HG03460 (cell line): Measurements from ENCODE around the gene KRT13.

Source experiments
- ATAC-seq: cut with Tn5 transposase; IDR thresholded peaks from one replicate; pipeline ENCODE4 v1.9.1; 2021; ENCODE audit not compliant: unreplicated experiment

KRT13 gene

DNA sequence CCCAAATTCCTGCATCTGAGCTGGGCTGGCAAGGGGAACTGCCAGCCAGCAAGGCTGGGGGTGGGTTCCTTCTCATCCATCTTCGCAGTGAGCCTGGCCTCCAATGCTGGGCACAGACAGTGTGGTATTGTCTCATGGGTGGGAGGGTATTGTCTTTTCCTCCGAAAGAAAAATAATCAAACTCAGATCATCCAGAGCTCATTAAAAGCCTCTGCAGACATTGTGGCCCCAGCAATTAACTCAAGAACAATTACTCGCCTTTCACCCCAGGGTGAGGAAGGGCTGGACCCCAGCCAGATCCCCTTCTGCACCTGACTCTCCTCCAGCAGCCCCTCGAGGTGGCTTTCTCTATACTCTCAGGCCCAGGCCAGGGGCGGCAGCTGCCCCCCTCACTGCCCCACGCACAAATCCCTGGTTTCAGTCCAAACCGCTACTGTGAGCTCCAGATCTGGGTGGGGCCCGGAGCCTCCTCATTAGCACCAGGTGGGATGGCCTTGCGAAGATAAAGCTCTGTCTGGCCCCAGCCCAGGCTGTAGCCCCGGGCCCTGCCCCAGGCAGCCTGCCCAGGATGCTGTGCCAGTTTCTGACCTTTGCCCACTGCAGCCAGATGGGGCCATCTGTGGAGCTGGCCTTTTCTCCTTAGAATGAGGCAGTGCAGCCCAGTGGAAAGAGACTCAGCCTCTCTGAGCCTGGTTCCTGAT lies 15.6 kb upstream of the KRT13 start:
- no peak for ATAC-seq

DNA sequence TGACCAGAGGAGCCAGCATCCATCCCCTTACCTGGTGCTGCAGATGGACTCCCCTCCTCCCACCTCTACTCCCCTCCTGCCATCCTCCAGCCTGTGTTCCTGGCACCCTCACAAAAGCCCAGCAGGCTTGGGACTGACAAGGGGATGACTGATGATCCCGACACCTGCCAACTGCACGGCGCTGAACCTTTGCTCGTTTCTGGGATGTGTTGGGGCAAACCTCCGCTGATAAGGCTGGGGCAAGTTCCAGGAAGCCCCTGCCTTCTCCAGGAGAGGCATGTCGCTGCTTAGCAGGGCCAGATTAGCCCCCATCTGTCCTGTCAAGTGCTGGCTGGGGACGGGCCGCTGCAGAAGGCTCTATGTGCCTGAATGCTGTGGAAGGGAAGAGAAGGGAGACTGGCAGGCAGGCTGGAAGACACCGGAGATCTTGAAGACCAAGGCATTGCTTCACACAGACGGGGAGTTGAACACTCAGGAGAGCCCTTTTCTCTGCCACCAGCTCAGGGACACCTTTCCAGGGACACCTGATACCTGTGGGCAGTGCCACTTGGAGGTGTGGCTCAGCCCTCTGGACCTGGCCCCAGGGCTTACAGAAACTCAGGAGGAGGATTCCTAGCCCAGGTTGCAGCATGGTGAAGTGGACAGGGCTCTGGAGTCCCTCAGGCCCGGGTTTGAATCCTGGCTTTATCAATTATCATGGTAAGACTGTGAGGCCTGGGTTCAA lies 14.3 kb upstream of the KRT13 start:
- no peak for ATAC-seq

DNA sequence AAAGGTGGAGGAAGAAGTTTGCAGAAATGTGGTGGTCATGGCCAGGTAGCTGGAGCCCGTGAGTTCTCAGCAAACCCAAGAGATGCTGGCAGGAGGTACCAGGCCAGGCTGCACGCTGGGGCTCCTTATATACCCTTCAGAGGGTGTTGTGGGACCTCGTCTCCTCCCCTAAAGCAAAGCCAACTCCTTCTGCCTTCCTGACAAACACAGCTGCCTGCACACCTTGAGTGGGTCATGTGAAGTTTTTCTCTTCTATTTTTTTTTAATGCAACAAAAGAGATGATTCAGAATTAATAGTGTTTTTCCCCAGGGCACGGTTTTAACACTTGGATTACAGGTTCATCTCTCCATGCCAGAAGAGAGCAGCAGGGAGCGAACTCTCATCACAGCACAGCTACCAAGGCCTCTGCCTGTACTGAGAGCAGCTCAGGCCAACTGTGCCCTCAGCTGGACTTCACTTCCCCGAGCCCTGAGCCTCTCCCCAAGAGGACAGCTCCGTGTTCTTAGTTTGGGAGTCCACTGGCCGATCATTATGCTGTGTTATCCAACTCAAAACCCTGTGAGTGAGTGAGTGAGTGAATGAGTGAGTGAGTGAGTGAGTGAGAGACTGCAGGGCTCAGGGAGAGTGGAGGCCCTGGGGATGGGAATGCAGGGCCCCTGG lies 13.5 kb upstream of the KRT13 start, which contains the start of gene KRT15:
Gene KRT15, minus strand, starts transcription at position 102 of the 661 bp plus-strand sequence. Its CDS starts 63 bp downstream, at position 39.
- no peak for ATAC-seq

DNA sequence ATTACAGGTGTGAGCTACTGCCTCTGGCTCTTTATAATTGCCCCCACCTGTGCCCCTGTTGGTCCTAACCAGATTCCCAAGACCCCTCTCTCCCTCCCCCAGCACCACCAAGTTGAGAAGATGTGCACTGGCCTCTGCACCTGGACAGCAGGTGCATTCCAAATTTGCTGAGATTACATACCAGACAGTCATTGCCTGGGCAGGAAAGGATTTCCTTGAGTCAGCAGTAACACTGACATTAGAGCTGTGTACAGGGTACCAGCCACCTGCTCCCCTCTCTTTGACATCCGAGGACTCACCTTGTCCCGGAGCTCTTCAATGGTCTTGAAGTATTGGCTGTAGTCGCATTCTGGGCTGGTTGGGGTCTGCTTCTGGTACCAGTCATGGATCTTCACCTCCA lies 12.6 kb upstream of the KRT13 start:
- ATAC-seq: no peak

DNA sequence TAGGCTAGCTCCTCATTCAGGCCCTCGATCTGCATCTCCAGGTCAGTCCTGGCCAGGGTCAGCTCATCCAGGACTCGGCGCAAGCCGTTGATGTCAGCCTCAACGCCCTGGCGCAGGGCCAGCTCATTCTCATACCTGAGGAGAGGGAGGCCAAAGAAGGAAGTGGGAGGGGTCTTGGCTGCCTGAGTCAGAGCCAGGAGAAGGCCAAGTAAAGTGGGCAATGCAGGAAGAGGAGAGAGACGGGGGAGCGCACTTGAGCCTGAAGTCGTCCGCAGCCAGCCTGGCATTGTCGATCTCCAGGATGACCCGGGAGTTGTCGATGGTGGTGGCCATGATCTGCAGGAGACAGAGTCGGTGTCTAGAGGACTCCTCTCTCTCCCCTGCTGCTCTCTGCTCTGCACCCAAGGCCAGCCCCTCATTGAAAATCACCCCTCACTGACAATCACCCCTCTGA lies 11.4 kb upstream of the KRT13 start:
- ATAC-seq: no peak

DNA sequence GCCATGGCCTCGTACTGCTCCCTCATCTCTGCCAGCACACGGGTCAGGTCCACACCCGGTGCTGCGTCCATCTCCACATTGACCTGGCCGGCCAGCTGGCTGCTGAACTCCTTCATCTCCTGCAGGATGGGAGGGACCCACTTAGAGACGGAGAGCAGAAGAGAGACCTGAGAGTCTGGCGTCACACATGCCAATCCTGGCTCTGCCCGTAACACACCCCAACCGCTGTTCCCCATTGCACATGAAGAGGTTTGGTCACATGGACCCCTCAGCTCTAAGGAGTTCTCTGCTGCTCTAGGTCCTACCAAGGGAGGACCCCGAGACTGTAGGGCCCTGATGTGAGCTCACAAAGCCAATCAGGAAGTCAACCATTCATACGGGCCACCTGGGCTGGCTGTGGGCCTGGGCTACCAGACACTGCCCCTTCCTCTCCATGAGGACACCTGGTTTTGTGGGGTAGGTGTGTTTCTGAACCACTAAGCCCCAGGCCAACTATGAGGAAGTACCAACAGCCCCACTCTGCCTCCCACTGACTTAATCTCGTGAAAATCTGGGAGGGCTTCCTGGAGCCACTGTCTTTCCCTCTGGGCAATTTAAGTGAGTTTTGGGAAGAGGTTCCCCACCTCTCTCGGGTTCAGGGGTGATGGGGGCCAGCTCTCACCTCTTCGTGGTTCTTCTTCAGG lies 10.9 kb upstream of the KRT13 start:
- no peak for ATAC-seq

DNA sequence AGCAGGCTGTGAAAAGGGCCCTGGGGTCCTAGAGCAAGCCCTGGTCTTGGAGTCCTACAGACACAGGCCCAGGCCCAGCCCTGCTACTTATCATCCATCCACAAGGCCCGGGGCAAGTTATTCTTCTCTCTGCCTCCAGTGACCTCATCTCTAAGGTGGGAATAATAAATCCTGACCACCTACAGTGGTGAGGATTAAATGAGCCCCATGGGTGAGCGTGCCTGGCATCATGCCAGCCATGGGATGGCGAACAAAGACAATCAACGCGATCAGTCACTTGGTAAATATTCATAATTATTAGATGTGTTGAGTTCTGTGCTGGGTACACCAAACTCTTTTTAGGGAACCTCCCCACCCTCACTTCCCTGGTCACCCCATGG lies 7.7 kb upstream of the KRT13 start:
- no peak for ATAC-seq

DNA sequence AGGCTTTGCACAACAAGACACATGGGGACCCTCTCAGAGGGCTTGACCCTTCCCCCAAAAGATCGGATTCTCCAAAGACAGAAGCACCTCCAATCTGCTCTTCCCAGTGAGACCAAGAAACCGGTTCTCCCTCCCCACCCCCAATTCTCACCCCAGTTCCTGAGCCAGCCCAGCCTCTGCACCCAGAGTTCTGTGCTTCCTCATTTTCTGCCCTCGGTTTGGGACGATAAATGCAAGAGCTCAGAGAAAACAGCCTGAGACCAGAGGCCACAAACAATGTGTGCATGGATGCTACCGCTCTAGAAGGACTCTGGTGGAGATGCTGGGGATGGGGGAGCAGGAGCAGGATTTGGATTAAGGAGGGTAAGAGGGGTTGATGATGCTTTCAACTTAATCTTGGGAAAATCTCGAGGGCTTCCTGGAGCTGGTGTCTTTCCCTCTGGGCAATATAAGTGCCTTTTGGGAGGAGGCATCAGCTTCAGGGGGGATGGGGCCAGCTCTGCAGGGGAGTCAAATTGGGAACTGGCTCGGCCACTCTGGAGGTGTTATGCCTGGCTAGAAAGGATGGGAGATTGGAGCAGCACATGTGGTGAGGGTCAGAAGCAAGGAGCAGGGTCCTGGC lies 7.2 kb upstream of the KRT13 start:
- ATAC-seq: no peak

DNA sequence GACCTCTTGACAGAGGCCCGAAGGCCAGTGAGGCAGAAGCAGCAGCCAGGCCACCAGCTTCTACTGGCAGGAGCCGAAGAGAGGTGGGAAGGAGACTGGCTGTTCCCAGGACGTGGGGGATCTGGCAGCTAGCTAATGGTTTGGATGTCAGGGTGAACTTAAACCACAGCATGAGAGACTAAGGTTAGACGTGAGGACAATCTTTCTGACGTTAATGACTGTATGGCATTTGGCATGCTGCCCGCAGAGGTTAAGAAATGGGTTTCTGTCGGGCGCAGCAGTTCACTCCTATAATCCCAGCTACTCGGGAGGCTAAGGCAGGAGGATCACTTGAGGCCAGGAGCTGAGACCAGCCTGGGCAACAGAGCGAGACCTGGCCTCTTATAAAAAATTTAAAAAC lies 6.3 kb upstream of the KRT13 start:
- no peak for ATAC-seq

DNA sequence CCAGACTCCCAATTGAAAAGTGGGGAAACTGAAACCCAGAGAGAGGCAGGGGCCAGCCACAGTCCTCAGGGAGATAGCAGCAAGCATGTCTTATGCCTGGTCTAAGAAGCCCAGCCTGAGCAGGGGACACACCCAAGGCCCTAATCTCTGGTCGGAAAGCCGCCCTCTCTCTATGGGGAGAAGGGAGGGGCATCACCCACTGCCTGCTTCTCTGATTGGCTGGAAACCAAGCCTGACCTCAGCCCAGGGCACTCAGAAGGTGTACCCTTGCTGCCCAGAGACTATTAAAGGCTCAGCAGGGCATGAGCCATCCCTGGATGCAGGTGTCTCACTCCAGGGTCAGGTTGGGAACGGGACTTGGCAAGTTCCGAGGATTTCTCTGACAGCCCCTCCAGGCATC lies 5.7 kb upstream of the KRT13 start:
- no peak for ATAC-seq

DNA sequence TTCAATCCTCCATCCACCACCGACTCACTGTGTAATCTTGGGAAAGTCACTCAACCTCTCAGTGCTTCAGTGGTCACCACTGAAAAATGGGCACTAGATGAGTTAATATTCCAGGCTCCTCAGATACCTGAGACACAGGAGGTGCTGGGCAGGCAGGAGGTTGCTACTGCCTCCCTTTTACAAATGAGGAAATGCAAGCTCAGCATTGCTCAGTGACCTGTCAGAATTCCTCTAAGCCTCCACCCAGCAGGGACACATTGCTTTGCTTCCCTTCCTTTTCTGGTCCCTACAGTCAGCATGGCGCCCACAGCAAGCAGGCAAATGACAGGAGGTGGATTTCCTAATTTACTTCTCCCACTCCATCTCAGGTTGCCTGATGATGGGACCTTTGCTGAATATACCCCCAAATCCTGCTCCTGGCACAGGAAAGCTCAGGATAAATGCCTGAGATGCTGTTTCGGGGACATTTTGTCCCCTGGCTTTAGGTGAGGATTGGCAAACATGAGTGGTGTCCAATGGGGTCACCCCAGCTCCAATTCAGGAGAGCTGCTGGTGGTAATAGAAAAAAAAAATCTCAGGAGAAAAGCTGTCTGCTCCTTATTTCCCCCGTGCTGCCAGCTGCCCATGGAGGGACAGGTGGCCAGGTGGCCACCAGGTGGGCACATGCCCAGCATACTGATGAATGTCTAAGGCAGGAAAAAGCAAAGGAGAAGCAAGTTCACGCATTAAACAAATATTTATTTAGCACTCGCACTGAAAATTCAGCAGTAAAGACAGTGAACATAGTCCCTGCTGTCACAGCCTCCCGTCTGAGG lies 5.0 kb upstream of the KRT13 start:
- no peak for ATAC-seq

DNA sequence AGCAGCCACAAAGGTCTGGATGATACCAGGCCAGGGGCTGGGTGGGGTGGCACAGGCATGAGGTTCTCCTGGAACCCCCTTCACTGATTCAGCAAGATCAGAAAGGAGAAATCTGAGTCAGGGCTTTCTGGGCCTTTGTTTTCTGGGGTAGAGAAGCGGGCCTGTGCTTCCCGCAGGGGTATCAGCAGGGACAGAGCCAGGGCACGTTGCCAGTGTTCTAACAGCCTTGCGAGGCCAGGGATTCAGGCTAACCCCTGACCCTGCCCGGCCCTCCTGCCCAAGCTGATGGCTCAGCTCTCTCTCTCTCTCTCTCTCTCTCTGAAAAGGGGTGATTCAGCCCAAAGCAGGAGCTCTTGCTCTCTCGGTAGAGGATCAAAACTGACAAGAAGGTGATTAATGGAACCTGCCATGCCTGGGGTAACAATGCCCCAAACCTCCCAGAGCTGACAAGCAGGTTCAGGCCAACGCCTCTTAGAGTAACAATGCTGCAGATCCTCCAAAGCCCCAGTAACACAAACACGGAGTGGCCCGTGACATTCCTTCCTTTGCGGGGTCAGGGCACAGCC lies 2.0 kb upstream of the KRT13 start:
- no peak for ATAC-seq

DNA sequence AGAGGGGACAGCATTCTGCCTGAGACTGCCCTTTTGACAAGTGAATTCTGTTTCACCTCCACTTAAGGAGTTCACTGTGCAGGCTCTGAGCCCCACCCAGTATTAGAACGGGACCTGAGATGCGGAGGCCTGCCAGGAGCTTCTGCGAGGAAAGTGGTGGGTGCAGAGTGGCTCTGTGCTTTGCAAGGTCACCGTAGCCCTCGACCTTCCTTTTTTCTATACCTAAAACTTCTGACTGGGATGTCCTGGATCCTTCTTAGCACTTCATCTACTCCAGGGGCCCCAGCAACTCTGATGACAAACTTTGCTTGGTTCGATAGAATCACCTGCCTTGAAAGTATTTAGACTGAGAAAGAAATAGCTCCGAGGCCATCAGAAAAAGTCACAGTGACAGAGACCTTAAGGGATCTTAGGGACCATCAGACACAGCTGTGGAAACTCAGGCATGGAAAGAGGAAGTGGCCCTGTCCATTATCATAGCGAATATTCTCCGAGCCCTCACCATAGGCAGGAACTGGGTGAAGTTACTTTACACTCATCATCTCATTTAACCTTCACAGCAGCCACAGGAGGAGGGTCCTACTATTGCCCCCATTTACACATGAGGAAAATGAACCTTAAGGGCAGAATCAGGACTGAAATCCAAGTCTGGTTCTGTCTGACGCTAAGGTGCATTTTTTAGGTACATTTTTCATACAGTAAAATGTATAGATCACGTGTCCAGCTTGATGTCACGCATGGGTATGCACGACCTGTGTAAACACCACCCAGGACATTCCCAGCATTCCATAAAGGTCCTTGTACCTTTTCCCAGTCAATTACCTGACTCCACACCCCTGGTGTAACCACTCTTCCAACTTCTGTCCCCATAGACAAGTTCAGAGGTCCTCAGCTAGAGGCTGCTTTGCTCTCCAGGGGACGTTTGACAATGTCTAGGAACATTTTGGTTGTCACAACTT lies 676 bp upstream of the KRT13 start:
- no peak for ATAC-seq

DNA sequence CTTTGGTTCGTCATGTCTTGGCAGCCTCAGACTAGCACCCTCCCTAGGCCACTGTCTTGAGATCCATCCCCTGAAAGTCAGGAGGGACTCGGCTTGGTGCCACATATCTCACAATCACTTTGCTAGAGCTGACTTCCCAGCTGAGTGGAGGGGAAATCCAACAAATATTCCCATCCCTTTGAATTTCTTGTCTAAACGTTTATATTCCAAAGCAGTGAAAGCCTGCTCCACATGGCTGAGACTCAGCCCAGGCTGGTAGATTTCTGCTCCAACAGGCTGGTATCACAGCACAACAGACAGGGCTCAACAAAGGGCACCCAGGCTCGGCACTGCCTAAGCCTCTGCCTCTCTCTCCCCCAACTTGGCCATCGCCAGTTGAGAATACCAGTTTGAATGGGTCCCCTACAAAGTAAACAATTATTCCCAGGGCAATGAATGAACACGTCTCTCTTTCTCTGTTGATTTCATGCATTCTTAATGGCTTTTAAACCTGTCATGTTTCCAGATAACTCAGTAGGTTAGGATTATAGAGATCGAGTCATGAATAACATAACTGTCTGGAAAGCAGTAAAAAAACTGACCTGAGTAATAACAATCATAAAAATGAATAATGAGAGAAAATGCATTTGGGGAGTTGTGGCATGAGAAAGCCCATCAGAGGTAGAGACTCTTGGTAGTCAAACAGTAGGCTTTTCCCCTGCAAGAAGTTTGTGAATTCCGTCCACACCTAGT lies 1.0 kb downstream of the KRT13 start:
- no peak for ATAC-seq

DNA sequence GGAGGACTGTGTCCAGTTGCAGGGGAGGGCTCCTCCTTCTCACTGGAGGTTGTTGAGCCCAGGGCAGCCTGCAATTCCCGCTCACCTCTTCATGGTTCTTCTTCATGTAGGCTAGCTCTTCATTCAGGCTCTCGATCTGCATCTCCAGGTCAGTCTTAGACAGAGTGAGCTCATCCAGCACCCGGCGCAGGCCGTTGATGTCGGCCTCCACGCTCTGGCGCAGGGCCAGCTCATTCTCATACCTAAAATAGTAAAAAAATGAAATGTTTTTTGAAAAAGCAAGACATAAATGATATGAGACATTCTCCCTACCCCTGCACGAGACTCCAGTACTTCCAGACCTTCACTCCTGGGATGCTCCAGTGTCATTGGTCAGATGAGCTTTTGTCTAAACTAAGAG lies 2.2 kb downstream of the KRT13 start:
- ATAC-seq: no peak

DNA sequence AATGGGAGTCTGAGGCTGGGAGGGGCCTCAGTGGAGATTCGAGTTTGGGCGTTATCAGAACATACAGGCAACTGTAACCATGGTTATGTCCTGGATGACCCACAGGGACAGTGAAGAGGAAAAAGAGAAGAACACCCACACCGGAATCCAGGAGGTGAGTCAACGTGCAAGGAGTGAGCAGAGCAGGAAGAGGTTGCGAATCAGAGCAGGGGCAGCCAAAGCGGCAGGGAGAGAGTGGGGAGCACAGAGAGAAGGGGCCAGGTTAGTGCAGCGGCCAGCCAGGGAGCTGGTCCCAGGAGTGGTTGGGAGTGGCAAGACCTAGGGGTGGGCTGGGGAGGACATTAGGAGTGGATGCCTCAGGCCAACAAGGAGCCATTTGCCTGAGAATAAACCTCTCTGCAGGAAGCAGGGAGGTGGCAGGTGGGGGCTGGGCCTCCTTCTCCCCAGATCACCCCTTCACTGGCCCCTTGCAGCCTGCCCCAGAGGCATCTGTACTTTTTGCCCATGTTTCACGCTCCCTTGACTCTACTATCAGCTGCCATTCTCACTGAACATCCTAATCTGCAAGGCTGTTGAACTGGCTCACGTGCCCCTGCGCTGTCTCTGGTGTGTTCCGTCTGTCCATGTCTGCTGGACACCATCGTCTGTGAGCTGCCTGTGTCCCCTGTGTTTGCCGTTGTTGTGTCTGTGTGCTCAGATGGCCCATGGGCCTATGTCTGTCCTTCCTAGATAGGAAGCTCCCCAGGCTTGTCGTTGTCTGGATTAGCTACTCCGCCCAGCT lies 5.1 kb downstream of the KRT13 start:
- ATAC-seq: no peak

DNA sequence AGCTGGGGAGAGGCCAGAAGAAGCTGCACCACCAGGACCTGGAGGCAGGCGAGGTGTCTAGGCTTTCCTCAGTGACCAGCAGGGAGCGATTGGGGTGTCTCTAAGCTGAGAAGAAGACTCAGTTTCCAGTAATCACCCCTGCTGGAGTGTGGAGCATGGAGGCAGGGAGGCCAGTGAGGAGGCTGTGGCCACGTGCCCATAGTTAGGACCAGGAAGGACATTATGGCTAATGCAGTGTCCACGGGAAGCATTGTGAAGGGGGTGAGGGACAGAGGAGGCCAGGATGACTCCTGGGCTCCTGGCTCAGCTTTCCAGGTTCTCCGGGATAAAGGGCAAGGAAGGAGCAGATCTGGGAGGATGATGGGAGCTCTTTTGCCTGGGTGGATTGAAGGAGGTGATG lies 5.7 kb downstream of the KRT13 start:
- ATAC-seq: no peak
